Measurements from ENCODE around the gene SSMEM1. TPM values are rescaled to one million over a fixed set of nuclear protein-coding genes. Genes with fewer than 3 reads are reported as not detected.

SSMEM1 gene
- total RNA-seq, 6 donors from 2014 or later = not detected

GRCh38 chr7:130213828-130214227 is 6.2 kb downstream of the SSMEM1 start:
- ATAC-seq (ENCODE audit: low FRiP score in 2 of 2) (no peak), DNase-seq (no peak)
- no peaks in the 10 kb centered on the region for H3K9me3 ChIP-seq
- H3K4me1 ChIP-seq = no peaks in the 10 kb centered on the region
- TF ChIP-seq POLR2AphosphoS5 (IDR thresholded peaks at IDR 0.05) = no peak
- no peak for TF ChIP-seq EP300 (IDR thresholded peaks at IDR 0.05)
- no peak for TF ChIP-seq POLR2A (IDR thresholded peaks at IDR 0.05)
- TF ChIP-seq CTCF (IDR thresholded peaks at IDR 0.05) = no peak
- no peaks in the 10 kb centered on the region for H3K36me3 ChIP-seq
- 78 to 87% methylated on average over 1 of the region's 1 CpG for WGBS, 2 donors
- H3K27ac ChIP-seq = no peak overlapping the region
- no peak overlapping the region for H3K4me3 ChIP-seq
- H3K27me3 ChIP-seq = no peaks in the 10 kb centered on the region

- 92 to 94% methylated on average over 9 of the region's 9 CpGs for WGBS, 2 donors
- H3K4me1 ChIP-seq = no peaks in the 10 kb centered on the region
- no peak overlapping the region for H3K27ac ChIP-seq
- ATAC-seq (ENCODE audit: low FRiP score in 2 of 2) = no peak
- H3K9me3 ChIP-seq = no peaks in the 10 kb centered on the region
- no peaks in the 10 kb centered on the region for H3K36me3 ChIP-seq
- no peaks in the 10 kb centered on the region for H3K27me3 ChIP-seq
- TF ChIP-seq EP300 (IDR thresholded peaks at IDR 0.05) = no peak
- TF ChIP-seq POLR2AphosphoS5 (IDR thresholded peaks at IDR 0.05) = no peak
- TF ChIP-seq CTCF (IDR thresholded peaks at IDR 0.05) = no peak
- TF ChIP-seq POLR2A (IDR thresholded peaks at IDR 0.05) = no peak
- H3K4me3 ChIP-seq = no peak overlapping the region
- no peak for DNase-seq
Measured at GRCh38 chr7:130216025-130216424, 8.4 kb downstream of the SSMEM1 start.

GRCh38 chr7:130216750-130217149 is 9.1 kb downstream of the SSMEM1 start:
- Histone ChIP-seq H3K27me3 (no peaks in the 10 kb centered on the region), H3K4me1 (no peaks in the 10 kb centered on the region)
- 76 to 88% methylated on average over 1 of the region's 1 CpG for WGBS, 2 donors

GRCh38 chr7:130218806-130219620 is 11.4 kb downstream of the SSMEM1 start:
- TF ChIP-seq POLR2AphosphoS5 (IDR thresholded peaks at IDR 0.05) (no peak), POLR2A (IDR thresholded peaks at IDR 0.05) (no peak), EP300 (IDR thresholded peaks at IDR 0.05) (no peak), CTCF (IDR thresholded peaks at IDR 0.05) (no peak)
- ATAC-seq (ENCODE audit: low FRiP score in 2 of 2) = no peak
- WGBS, 2 donors = 87 to 93% methylated on average over 5 of the region's 5 CpGs

More at GRCh38 chr7:130216750-130217149, 9.1 kb downstream of the SSMEM1 start:
- TF ChIP-seq POLR2AphosphoS5 (IDR thresholded peaks at IDR 0.05) (no peak), EP300 (IDR thresholded peaks at IDR 0.05) (no peak), POLR2A (IDR thresholded peaks at IDR 0.05) (no peak), CTCF (IDR thresholded peaks at IDR 0.05) (no peak)
- ATAC-seq (ENCODE audit: low FRiP score in 2 of 2) (no peak), DNase-seq (no peak)
- no peaks in the 10 kb centered on the region for H3K36me3 ChIP-seq
- H3K4me3 ChIP-seq = no peak overlapping the region
- H3K27ac ChIP-seq = no peak overlapping the region
- no peaks in the 10 kb centered on the region for H3K9me3 ChIP-seq

GRCh38 chr7:130219871-130220270 is 12.2 kb downstream of the SSMEM1 start:
- Histone ChIP-seq H3K4me1 (no peaks in the 10 kb centered on the region), H3K27me3 (no peaks in the 10 kb centered on the region), H3K9me3 (no peaks in the 10 kb centered on the region), H3K27ac (no peak overlapping the region), H3K36me3 (no peaks in the 10 kb centered on the region), H3K4me3 (no peak overlapping the region)
- ATAC-seq (ENCODE audit: low FRiP score in 2 of 2) = no peak
- TF ChIP-seq EP300 (IDR thresholded peaks at IDR 0.05) = no peak
- no peak for TF ChIP-seq CTCF (IDR thresholded peaks at IDR 0.05)
- TF ChIP-seq POLR2A (IDR thresholded peaks at IDR 0.05) = no peak
- TF ChIP-seq POLR2AphosphoS5 (IDR thresholded peaks at IDR 0.05) = no peak
- whole genome bisulfite sequencing, 2 donors = 79 to 80% methylated on average over 9 of the region's 9 CpGs
- DNase-seq = no peak

More at GRCh38 chr7:130218806-130219620, 11.4 kb downstream of the SSMEM1 start:
- no peaks in the 10 kb centered on the region for H3K4me1 ChIP-seq
- no peaks in the 10 kb centered on the region for H3K9me3 ChIP-seq
- no peak for DNase-seq
- no peak overlapping the region for H3K27ac ChIP-seq
- H3K4me3 ChIP-seq = no peak overlapping the region
- H3K36me3 ChIP-seq = no peaks in the 10 kb centered on the region
- no peaks in the 10 kb centered on the region for H3K27me3 ChIP-seq
